Activated T-cell treated with anti-CD3 and anti-CD28 coated beads, Interleukin-2, amount 50 U/mL, for 4 hours (primary cell): Measurements from ENCODE around the gene CLASP1. TPM values are rescaled to one million over a fixed set of nuclear protein-coding genes. Genes with fewer than 3 reads are reported as not detected.
"Not testable (repeated sequence)": the region's sequence is repeated elsewhere in the genome, so short reads cannot be mapped to it uniquely, and the experiment has no call there.

Experiments used
- ATAC-seq, 2 donors: fragments of 200-7000 bp; cut with Tn5 transposase; one replicate each; pipeline ENCODE4 v1.10.0; 2021
- DNase-seq: peaks from one replicate; pipeline ENCODE4 v3.0.0-alpha.2; 2020
- H3K27me3 Mint-ChIP-seq: one replicate; pipeline ENCODE4 v1.8.0; 2021; ENCODE audit warnings: low read depth, mixed read lengths
- H3K36me3 Mint-ChIP-seq: one replicate; pipeline ENCODE4 v1.8.0; 2022; ENCODE audit warnings: mixed read lengths; ENCODE audit not compliant: insufficient read depth
- H3K4me1 Mint-ChIP-seq: one replicate; pipeline ENCODE4 v1.8.0; 2021; ENCODE audit warnings: low read depth, mixed read lengths
- H3K4me3 Mint-ChIP-seq: one replicate; pipeline ENCODE4 v1.8.0; 2021; ENCODE audit warnings: mild to moderate bottlenecking, moderate library complexity, mixed read lengths
- H3K9me3 Mint-ChIP-seq: one replicate; pipeline ENCODE4 v1.8.0; 2021; ENCODE audit warnings: mixed read lengths
- total RNA-seq, 3 donors: library from RNA; stranded (reverse); gene quantifications; one replicate each; pipeline ENCODE4 v1.2.1, GENCODE V29; 2021

CLASP1 gene
- total RNA-seq, 3 donors from 2014 or later: 48.3 to 68.2 (median 63.2) TPM

GRCh38 chr2:121671621-121672020 is 22.4 kb upstream of the CLASP1 start:
- not testable (repeated sequence) for H3K4me3 Mint-ChIP-seq, H3K4me1 Mint-ChIP-seq, H3K27me3 Mint-ChIP-seq, H3K36me3 Mint-ChIP-seq, ATAC-seq, DNase-seq
- peaks cover 27% of the 10 kb centered on the region for H3K9me3 Mint-ChIP-seq

GRCh38 chr2:121670181-121670580 is 20.9 kb upstream of the CLASP1 start:
- Mint-ChIP-seq H3K27me3 (no peaks in the 10 kb centered on the region), H3K4me1 (no peaks in the 10 kb centered on the region), H3K9me3 (peaks cover 15% of the 10 kb centered on the region), H3K4me3 (no peak overlapping the region), H3K36me3 (peaks cover 2% of the 10 kb centered on the region)
- ATAC-seq (no peak), DNase-seq (no peak)

GRCh38 chr2:121667618-121668017 is 18.4 kb upstream of the CLASP1 start:
- no peak for ATAC-seq
- Mint-ChIP-seq H3K36me3 (peaks cover 2% of the 10 kb centered on the region), H3K4me3 (no peak overlapping the region), H3K27me3 (no peaks in the 10 kb centered on the region), H3K4me1 (peaks cover 3% of the 10 kb centered on the region), H3K9me3 (peaks cover 5% of the 10 kb centered on the region)
- no peak for DNase-seq

DNA sequence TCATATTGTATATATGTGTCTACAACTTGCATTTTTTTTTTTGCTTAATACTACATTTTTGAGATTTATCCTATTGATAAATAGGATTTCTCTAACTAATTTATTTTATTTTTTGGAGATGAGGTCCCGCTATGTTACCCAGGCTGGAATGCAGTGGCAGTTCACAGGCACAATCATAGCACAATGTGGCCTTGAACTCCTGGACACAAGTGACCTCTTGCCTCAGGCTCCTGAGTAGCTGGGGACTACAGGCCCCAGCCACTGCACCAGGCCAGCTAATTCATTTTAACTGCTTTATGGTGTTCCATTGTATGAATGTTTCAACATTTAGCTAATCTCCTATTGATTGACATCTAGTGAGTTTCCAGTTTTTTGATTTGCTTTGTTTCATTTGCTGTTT is 16.8 kb upstream of the CLASP1 start:
- ATAC-seq: no peak
- Mint-ChIP-seq H3K9me3 (no peaks in the 10 kb centered on the region), H3K4me3 (no peak overlapping the region)

GRCh38 chr2:121665504-121665903 is 16.2 kb upstream of the CLASP1 start:
- ATAC-seq (no peak), DNase-seq (no peak)
- no peaks in the 10 kb centered on the region for H3K9me3 Mint-ChIP-seq
- H3K4me1 Mint-ChIP-seq: peaks cover 3% of the 10 kb centered on the region
- no peaks in the 10 kb centered on the region for H3K36me3 Mint-ChIP-seq
- no peak overlapping the region for H3K4me3 Mint-ChIP-seq
- no peaks in the 10 kb centered on the region for H3K27me3 Mint-ChIP-seq

More for the DNA sequence above, 16.8 kb upstream of the CLASP1 start:
- H3K27me3 Mint-ChIP-seq: no peaks in the 10 kb centered on the region
- DNase-seq: no peak
- no peaks in the 10 kb centered on the region for H3K36me3 Mint-ChIP-seq
- peaks cover 3% of the 10 kb centered on the region for H3K4me1 Mint-ChIP-seq

DNA sequence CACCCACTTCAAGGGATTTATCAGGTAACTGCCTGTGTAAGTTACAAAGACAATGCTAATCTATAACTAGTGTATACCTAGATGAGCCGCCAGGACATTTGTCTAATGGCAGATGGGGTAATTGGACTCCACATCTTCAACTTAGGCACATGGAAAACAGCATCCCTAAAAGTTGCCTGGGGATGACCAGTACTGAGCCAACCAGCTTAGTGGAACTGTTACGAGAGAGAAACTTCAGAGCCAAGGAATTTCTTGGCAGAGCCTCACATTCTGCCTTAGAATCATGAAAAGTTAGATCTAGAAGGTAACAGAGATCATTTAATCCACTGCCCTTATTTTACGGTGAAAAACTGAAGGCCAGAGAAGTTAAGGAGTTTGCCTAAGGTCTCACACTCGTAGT is 15.5 kb upstream of the CLASP1 start:
- no peaks in the 10 kb centered on the region for H3K36me3 Mint-ChIP-seq
- ATAC-seq: no peak

GRCh38 chr2:121664086-121664485 is 14.8 kb upstream of the CLASP1 start:
- ATAC-seq (no peak), DNase-seq (no peak)
- Mint-ChIP-seq H3K4me3 (no peak overlapping the region), H3K9me3 (no peaks in the 10 kb centered on the region), H3K4me1 (peaks cover 3% of the 10 kb centered on the region), H3K36me3 (no peaks in the 10 kb centered on the region), H3K27me3 (no peaks in the 10 kb centered on the region)

More for the DNA sequence above, 15.5 kb upstream of the CLASP1 start:
- DNase-seq: no peak
- Mint-ChIP-seq H3K4me1 (peaks cover 3% of the 10 kb centered on the region), H3K27me3 (no peaks in the 10 kb centered on the region), H3K4me3 (no peak overlapping the region), H3K9me3 (no peaks in the 10 kb centered on the region)

DNA sequence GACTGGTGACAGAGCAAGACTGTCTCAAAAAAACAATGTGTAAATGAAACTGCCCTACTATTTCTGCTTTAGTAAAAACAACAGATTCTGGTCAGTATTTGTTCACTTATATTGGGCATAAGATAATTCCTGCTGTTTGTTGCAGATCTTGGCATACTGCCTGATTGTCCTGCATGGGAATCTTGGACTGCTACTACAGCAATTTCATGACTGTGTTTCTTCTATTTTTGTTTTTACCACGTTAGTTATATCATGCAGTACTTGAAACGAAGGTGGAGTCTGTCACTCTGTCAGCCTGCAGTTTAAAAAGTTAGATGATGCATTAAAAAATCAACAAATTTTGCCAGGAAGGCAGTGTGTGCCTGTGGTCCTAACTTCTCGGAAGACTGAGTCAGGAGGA is 14.2 kb upstream of the CLASP1 start:
- Mint-ChIP-seq H3K36me3 (peaks cover 3% of the 10 kb centered on the region), H3K4me3 (no peak overlapping the region), H3K27me3 (no peaks in the 10 kb centered on the region), H3K4me1 (peaks cover 6% of the 10 kb centered on the region), H3K9me3 (no peaks in the 10 kb centered on the region)
- ATAC-seq (no peak), DNase-seq (no peak)

GRCh38 chr2:121662656-121663055 is 13.4 kb upstream of the CLASP1 start:
- ATAC-seq: no peak

DNA sequence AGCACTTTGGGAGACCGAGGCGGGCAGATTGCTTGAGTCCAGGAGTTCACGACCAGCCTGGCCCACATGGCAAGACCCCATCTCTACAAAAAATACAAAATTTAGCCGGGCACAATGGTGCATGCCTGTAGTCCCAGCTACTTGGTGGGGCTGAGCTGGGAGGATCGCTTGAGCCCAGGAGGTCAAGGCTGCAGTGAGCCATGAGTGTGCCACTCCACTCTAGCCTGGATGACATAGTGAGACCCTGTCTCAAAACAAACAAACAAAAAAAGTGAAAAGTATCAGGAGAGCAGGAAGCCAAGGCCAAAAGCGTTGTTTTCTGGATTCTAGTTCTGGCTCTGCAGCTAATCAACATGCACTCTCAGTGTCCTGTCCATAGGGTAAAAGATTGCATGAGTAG is 10.7 kb upstream of the CLASP1 start:
- no peaks in the 10 kb centered on the region for H3K9me3 Mint-ChIP-seq
- DNase-seq (no peak), ATAC-seq (no peak)
- no peaks in the 10 kb centered on the region for H3K27me3 Mint-ChIP-seq
- H3K4me1 Mint-ChIP-seq: peaks cover 6% of the 10 kb centered on the region
- H3K4me3 Mint-ChIP-seq: no peak overlapping the region
- peaks cover 5% of the 10 kb centered on the region for H3K36me3 Mint-ChIP-seq

More at GRCh38 chr2:121662656-121663055, 13.4 kb upstream of the CLASP1 start:
- Mint-ChIP-seq H3K4me3 (no peak overlapping the region), H3K27me3 (no peaks in the 10 kb centered on the region), H3K36me3 (peaks cover 5% of the 10 kb centered on the region), H3K4me1 (peaks cover 6% of the 10 kb centered on the region), H3K9me3 (no peaks in the 10 kb centered on the region)
- DNase-seq: no peak

- H3K4me3 Mint-ChIP-seq, H3K27me3 Mint-ChIP-seq, H3K9me3 Mint-ChIP-seq, DNase-seq, ATAC-seq, H3K36me3 Mint-ChIP-seq: not testable (repeated sequence)
- H3K4me1 Mint-ChIP-seq: peaks cover 13% of the 10 kb centered on the region
Measured at GRCh38 chr2:121658393-121658792, 9.1 kb upstream of the CLASP1 start.

- Mint-ChIP-seq H3K4me3 (no peak overlapping the region), H3K9me3 (no peaks in the 10 kb centered on the region), H3K4me1 (peaks cover 38% of the 10 kb centered on the region), H3K36me3 (peaks cover 11% of the 10 kb centered on the region), H3K27me3 (no peaks in the 10 kb centered on the region)
- no peak for ATAC-seq
- DNase-seq: no peak
Measured at GRCh38 chr2:121653035-121653434, 3.8 kb upstream of the CLASP1 start.

DNA sequence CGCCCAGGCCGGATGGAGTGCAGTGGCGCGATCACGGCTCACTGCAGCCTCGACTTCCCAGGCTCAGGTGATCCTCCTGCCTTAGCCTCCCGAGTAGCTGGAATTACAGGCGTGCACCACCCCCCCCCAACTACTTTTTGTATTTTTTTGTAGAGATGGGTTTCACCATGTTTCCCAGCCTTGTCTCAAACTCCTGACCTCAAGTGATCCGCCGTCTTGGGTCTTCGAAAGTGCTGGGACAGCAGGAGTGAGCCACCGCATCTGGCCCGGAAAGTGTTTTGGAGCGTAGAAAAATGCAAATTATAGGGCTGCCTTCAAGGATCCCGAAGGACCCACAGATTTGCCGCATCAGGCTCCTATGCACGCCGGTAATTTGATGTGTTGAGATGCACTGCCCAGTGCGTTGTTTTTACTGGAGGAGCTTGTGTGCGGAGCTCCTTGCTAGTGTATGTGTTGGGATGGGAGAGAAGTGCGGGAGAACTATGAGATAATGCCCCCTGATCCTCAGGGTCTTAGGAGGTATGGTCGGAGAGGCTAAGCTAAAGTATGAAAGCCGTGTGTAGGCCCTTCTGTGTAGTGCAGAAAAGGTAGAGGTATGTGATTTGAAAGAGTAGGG is 1.2 kb upstream of the CLASP1 start:
- DNase-seq (no peak), ATAC-seq (no peak)
- Mint-ChIP-seq H3K4me1 (peaks cover 58% of the 10 kb centered on the region), H3K36me3 (peaks cover 11% of the 10 kb centered on the region), H3K9me3 (no peaks in the 10 kb centered on the region), H3K4me3 (peak overlapping the region; percentile 97), H3K27me3 (no peaks in the 10 kb centered on the region)

DNA sequence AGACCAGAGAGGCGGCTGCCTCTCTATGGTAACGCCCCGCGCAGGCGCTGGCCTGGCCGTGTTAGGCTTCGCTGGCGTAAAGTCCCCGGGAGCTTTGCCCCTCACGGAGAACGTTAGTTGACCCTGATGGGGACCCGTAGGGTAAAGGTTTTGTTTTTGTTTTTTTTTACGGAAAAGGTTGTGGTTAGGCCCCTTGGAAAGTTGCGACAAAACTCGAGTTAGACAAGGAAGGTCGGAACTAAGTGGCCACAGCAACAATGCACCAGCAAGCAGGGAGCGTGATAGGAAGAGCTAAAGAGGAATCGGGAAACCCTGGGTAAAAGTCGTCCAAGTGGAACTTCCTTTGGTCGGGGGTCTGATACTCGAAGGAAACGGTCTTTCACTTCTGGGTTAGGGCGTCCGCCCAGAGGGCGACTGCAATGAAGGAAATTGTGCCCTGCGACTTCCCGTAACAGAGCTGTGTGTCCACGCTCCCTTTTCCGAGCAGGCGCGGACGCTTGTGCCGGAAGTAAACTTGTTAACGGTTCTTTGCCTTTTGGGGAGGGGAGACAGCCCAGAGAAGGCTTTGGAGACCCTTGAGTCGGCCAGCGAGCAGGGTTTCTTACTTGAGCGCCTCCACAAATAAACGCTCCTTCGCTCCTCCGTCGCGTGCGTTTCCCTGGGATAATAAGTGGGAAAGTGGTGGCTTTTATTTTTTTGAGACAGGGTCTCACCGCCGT is 493 bp upstream of the CLASP1 start:
- ATAC-seq (peak; percentile 95 to 96), DNase-seq (peak; percentile 94)
- peak overlapping the region; percentile 97 for H3K4me3 Mint-ChIP-seq
- peaks cover 65% of the 10 kb centered on the region for H3K4me1 Mint-ChIP-seq
- no peaks in the 10 kb centered on the region for H3K9me3 Mint-ChIP-seq
- H3K27me3 Mint-ChIP-seq: no peaks in the 10 kb centered on the region
- H3K36me3 Mint-ChIP-seq: peaks cover 11% of the 10 kb centered on the region
